HepG2 (cell line): ENCODE measurements around the gene RHOC. TPM values are rescaled to one million over a fixed set of nuclear protein-coding genes. Genes with fewer than 3 reads are reported as not detected.

Source experiments
- GMEB2 ChIP-seq: IDR thresholded peaks from 2 replicates; pipeline ENCODE4 v1.6.1; 2016; ENCODE audit warnings: missing biosample characterization, missing genetic modification reagents, low read depth
- NBN ChIP-seq: fragments of 450-650 bp; conservative IDR thresholded peaks from 2 replicates; pipeline ENCODE4 v1.6.1; 2017
- SNAI1 ChIP-seq: sonication (generic); formaldehyde crosslinking; IDR thresholded peaks from 2 replicates; pipeline ENCODE4 v1.5.0; 2020; ENCODE audit warnings: mild to moderate bottlenecking, missing genetic modification reagents, borderline replicate concordance
- ZNF407 ChIP-seq: sonication (generic); formaldehyde crosslinking; IDR thresholded peaks from one replicate; pipeline ENCODE4 v1.5.1; 2020; ENCODE audit warnings: mild to moderate bottlenecking, missing genetic modification reagents; ENCODE audit errors: not compliant biosample characterization
- polyA plus RNA-seq, 8 experiments: library from polyadenylated mRNA; depleted of rRNA in 3 of 8; stranded (reverse) in 7 of 8; unstranded in 1 of 8; fragments of >200 nt; fragmentation: Illumina TruSeq in 4 of 8; extraction: Trizol in 4 of 8; gene quantifications; 2 replicates each; pipeline versions ENCODE4 v1.2.1 to v1.2.3, GENCODE V29; 2011 to 2016; ENCODE audit warnings: low read depth in 4 of 8, missing spikeins in 1 of 8, mixed read lengths in 1 of 8; ENCODE audit not compliant: insufficient read depth in 1 of 8
- total RNA-seq, 5 experiments: library from RNA; depleted of rRNA; stranded (reverse); fragments of >200 nt; fragmentation: Illumina TruSeq; extraction: Trizol; gene quantifications; 2 replicates each; pipeline ENCODE4 v1.2.3, GENCODE V29; 2016; ENCODE audit warnings: low read depth in 1 of 5

Gene RHOC
- total and polyA plus RNA-seq, 2 of the 13 experiments (the other 11 are each of a cell fraction or from before 2014, with no cell fraction given): 64.3 to 182 TPM

GRCh38 chr1:112674986-112675727, 31.8 kb downstream of the RHOC start (continued):
- no peak for TF ChIP-seq GMEB2
- TF ChIP-seq ZNF407 (CRISPR knock-in tag): peak; percentile 62
- TF ChIP-seq SNAI1 (CRISPR knock-in tag): no peak
- no peak for TF ChIP-seq NBN
